HG03045 (cell line): ENCODE measurements around the gene SRF.

Experiments
- ATAC-seq: cut with Tn5 transposase; IDR thresholded peaks from one replicate; pipeline ENCODE4 v1.9.1; 2021; ENCODE audit warnings: mild to moderate bottlenecking, moderate library complexity; ENCODE audit not compliant: unreplicated experiment

SRF gene

DNA sequence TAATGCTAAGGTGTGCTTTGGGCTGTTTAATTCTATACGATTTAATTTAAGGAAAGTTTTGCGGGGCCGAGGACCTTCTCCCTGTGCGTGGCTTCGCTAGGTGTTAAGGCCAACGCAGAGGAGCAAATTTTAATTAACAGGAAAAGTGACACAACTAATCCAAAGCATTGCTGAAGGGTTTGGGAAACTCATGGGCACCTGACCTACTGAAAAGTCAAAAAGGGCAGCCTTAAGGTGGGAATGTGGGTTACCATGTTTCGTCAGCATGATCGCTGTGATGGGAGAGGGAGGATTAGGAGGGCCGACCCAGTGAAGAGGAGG lies 10.5 kb downstream of the SRF start:
- ATAC-seq = no peak

DNA sequence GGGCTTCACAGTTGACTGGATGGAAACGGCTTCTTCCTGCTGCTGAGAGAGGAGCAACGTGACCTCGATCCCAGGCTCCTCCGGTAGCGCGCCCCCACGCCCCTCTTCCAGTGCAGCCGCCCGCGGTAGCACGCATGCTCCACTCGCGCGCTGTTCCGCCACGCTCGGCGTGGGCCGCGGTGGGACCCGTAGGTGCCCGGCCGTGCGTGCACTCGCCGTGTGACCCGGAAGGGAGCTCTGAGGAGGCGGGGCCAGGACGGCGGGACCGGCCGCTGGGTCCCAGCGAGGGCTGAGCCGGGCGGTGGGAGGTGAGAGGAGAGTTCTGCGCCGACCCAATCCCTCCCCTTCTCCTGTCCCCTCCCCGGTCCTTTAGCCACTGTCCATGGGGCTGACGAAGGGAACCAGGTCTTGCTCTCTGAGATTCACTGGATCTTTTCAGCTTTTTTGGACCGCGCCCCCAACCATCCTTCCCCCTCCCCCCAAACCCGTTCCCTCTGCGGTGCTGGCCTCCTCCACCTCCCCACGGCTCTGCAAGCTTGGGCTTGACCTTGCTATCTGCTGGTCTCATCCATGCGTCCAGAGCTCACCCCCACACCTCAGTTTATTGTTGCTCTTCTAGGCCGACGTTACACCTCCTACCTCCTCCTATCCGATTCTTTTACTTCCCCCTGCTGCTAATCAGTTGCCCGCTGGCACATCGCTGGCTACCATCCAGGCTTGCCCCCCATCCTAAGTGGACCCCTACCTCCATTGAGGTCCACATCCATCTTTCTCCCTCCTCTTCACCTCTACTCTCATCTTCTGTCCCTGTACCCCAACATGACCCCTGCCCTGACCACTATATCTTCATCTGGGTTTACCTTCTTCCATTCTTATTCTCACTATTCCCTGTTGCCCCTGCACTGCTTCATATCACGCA lies 11.1 kb downstream of the SRF start, which contains the start of gene CUL9:
CUL9 (plus strand) TSS at position 255 of the 919 bp plus-strand sequence. CDS start 2,115 bp downstream, outside the sequence.
- ATAC-seq = peak; percentile 90

DNA sequence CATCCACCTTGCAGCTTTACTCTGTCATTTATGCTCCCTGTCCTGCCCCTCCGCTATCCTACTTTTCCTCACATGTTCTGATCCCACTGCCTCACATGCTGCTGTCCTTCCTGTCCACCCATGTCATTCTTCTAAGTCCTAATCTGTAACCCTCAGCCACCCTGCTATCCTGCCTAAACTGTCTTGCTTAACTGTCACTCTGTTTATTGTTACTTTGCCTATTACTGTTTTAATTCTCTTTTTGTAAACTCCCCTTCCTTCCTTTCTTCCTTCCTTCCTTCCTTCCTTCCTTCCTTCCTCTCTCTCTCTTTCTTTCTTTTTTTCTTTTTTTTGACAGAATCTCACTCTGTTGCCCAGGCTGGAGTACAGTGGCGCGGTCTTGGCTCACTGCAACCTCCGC lies 12.4 kb downstream of the SRF start:
- no peak for ATAC-seq

DNA sequence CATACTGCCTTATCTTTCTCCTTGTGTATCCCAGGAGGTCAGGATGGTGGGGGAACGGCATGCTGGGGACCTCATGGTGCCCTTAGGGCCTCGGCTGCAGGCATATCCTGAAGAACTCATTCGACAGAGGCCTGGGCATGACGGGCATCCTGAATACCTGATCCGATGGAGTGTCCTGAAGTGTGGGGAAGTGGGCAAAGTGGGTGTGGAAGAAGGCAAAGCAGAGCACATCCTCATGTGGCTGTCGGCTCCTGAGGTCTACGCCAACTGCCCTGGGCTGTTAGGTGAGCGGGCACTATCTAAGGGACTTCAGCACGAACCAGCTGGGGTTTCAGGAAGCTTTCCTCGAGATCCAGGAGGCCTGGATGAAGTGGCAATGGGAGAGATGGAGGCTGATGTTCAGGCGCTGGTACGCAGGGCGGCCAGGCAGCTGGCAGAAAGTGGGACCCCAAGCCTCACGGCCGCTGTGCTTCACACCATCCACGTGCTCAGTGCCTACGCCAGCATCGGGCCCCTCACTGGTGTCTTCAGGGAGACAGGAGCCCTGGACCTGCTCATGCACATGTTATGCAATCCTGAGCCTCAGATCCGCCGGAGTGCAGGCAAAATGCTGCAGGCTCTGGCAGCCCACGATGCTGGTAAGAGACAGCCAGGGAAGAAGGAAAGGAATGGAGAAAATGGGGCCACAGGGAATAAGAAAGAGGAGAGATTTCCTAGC lies 13.4 kb downstream of the SRF start:
- no peak for ATAC-seq

- ATAC-seq = no peak
Measured at GRCh38 chr6:43185391-43185985, 14.4 kb downstream of the SRF start.

DNA sequence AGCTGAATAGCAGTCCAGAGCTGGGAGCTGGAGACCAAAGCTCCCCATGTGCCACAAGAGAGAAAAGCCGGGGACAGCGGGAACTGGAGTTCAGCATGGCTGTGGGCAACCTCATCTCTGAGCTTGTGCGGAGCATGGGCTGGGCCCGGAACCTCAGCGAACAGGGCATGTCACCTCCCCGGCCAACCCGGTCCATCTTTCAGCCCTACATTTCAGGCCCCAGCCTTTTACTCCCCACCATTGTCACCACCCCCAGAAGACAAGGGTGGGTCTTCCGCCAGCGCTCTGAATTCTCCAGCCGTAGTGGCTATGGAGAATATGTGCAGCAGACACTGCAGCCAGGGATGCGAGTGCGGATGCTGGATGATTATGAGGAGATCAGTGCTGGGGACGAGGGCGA lies 14.9 kb downstream of the SRF start:
- ATAC-seq = no peak

GRCh38 chr6:43186706-43187105 lies 15.6 kb downstream of the SRF start:
- no peak for ATAC-seq

GRCh38 chr6:43187821-43188220 lies 16.8 kb downstream of the SRF start:
- no peak for ATAC-seq

GRCh38 chr6:43188426-43188825 lies 17.4 kb downstream of the SRF start:
- no peak for ATAC-seq

- ATAC-seq = no peak
Measured at GRCh38 chr6:43189776-43190304, 18.8 kb downstream of the SRF start.

GRCh38 chr6:43192911-43193310 lies 21.8 kb downstream of the SRF start:
- no peak for ATAC-seq

- no peak for ATAC-seq
Measured at GRCh38 chr6:43193929-43194328, 22.9 kb downstream of the SRF start.

GRCh38 chr6:43196337-43196736 lies 25.3 kb downstream of the SRF start:
- ATAC-seq = no peak

- ATAC-seq = no peak
Measured at GRCh38 chr6:43199912-43200311, 28.8 kb downstream of the SRF start.

DNA sequence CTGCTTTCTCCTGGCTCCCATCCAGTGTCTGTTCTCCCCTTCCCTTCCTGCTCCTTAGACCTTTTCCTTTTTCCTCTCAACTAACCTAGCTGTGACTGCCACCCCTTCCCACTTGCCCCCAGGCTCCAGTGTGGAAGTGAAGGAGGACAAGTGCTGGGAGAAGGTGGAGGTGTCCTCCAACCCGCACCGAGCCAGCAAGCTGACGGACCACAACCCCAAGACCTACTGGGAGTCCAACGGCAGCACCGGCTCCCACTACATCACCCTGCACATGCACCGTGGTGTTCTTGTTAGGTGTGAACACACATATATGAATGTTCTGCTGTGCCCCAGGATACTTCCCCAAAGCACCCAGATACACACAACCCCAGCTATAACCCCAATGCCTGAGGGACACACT lies 29.5 kb downstream of the SRF start:
- ATAC-seq = no peak

DNA sequence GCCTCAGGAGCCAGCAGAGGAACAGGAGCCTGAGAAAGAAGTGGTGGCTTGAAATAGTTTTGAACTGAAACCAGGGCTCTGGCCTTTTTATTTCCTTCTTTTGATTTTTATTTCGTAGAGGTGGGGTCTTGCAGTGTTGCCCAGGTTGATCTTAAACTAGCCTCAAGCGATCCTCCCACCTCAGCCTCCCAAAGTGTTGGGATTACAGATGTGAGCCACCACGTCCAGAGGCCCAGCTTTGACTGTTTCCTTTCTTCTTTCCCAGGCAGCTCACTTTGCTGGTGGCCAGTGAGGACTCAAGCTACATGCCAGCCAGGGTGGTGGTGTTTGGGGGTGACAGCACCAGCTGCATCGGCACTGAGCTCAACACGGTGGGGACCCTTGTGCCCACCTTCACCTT lies 31.4 kb downstream of the SRF start:
- ATAC-seq = no peak

- no peak for ATAC-seq
Measured at GRCh38 chr6:43203029-43203717, 32.1 kb downstream of the SRF start.

- no peak for ATAC-seq
Measured at GRCh38 chr6:43203718-43204095, 32.6 kb downstream of the SRF start.

DNA sequence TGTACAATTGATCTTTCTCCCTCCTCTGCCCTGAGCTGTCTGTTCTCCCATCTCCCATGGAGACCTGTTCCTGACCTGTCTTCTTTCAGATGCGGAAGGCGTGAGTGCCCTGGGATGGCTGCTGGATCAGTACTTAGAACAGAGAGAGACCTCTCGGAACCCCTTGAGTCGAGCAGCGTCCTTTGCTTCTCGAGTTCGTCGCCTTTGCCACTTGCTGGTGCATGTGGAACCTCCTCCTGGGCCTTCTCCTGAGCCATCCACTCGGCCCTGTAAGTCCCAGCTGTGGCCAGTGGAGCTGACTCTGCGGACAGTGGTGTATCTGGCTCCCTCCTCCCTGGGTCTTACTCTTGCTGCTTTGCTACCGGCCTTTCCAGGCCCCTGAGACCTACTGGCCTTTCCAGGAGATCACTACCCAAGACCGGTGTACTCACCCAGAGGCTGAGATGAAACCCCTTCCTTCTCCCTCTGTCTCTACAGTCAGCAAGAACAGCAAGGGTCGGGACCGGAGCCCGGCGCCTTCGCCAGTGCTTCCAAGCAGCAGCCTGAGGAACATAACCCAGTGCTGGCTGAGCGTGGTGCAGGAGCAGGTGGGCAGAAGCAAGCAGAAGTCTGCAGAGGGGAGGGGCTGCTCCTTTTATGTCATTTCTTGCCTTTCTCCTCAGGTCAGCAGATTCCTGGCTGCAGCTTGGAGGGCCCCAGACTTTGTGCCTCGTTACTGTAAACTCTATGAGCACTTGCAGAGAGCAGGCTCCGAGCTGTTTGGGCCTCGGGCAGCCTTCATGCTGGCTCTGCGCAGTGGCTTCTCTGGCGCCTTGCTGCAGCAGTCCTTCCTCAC lies 33.4 kb downstream of the SRF start:
- ATAC-seq = no peak

DNA sequence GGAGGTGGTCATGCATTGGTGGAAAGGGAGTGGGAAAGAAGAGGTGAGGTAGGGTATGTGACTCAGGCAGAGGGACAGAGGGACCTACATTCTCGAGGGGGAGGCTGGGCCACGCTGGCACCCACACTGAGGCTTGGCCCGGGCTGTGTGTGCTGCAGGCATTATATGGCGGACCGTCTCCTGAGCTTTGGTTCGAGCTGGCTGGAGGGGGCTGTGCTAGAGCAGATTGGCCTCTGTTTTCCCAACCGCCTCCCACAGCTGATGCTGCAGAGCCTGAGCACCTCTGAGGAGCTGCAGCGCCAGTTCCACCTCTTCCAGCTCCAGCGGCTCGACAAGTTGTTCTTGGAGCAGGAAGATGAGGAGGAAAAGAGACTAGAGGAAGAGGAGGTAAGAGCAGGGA lies 34.8 kb downstream of the SRF start:
- no peak for ATAC-seq
